PC-3 (cell line): ENCODE measurements around the gene YKT6.

ENCODE experiments used
- EZH2 ChIP-seq: fragments of 300-600 bp; sonication (generic); IDR thresholded peaks from one replicate; pipeline ENCODE4 v1.6.1; 2017; ENCODE audit warnings: antibody characterized with exemption, mild to moderate bottlenecking, low read length; ENCODE audit not compliant: unreplicated experiment
- EZH2phosphoT487 ChIP-seq: fragments of 300-600 bp; sonication (generic); IDR thresholded peaks from 2 replicates; pipeline ENCODE4 v1.6.1; 2018; ENCODE audit warnings: mild to moderate bottlenecking, antibody characterized with exemption, low read length, borderline replicate concordance
- TF ChIP-seq, protein P1 (sequence below): fragments of 300-600 bp; sonication (generic); conservative IDR thresholded peaks from 2 replicates; pipeline ENCODE4 v1.5.1; 2017; ENCODE audit warnings: antibody characterized with exemption, low read depth, mild to moderate bottlenecking, low read length

DNA sequence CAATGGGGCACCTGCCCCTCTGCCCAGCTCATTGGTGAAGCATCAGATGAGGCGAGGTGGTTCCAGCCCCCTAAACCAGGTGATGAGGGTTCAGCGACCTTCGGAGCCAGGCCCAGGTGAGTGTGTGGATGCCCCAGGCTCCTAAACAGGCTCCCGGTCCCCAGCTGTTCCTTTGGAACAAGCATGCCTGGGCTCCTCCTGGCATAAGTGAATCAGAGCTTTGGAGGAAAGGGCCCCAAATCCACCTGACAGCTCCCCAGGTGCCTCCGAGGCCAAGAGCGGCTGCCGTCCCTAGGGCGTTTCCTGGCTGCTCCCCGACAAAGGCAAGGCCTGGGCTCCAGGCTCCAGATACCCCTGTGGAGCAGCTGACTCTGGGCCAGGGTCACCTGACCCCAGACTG lies 61.3 kb downstream of the YKT6 start:
- TF ChIP-seq, protein P1, sequence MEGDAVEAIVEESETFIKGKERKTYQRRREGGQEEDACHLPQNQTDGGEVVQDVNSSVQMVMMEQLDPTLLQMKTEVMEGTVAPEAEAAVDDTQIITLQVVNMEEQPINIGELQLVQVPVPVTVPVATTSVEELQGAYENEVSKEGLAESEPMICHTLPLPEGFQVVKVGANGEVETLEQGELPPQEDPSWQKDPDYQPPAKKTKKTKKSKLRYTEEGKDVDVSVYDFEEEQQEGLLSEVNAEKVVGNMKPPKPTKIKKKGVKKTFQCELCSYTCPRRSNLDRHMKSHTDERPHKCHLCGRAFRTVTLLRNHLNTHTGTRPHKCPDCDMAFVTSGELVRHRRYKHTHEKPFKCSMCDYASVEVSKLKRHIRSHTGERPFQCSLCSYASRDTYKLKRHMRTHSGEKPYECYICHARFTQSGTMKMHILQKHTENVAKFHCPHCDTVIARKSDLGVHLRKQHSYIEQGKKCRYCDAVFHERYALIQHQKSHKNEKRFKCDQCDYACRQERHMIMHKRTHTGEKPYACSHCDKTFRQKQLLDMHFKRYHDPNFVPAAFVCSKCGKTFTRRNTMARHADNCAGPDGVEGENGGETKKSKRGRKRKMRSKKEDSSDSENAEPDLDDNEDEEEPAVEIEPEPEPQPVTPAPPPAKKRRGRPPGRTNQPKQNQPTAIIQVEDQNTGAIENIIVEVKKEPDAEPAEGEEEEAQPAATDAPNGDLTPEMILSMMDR = no peak
- TF ChIP-seq EZH2 = no peak
- no peak for TF ChIP-seq EZH2phosphoT487
